OCI-LY3 (cell line): Measurements from ENCODE around the gene PARD3B.

Source experiments
- H2AFZ ChIP-seq: fragments of 200-600, 300-600 bp; shearing (Covaris generic); 2 replicates; pipeline ENCODE4 v1.6.0; 2014; ENCODE audit warnings: antibody characterized with exemption, low read depth, low read length
- H3K27ac ChIP-seq: fragments of 200-600, 300-600 bp; sonication (generic); 2 replicates; pipeline ENCODE4 v1.5.1; 2014; ENCODE audit warnings: mild to moderate bottlenecking, low read length, moderate library complexity, mixed read lengths
- H3K27me3 ChIP-seq: fragments of 200-600, 300-600 bp; sonication (generic); 2 replicates; pipeline ENCODE4 v1.6.1; 2014; ENCODE audit warnings: low read depth, low read length, mixed read lengths
- H3K36me3 ChIP-seq: fragments of 200-600, 300-600 bp; sonication (generic); replicated peaks from 2 replicates; pipeline ENCODE3; 2014; ENCODE audit warnings: low read depth, low read length, mixed read lengths
- H3K4me1 ChIP-seq: fragments of 300-600, 200-600 bp; sonication (generic); 2 replicates; pipeline ENCODE4 v1.6.1; 2014; ENCODE audit warnings: low read length, mixed read lengths
- H3K4me2 ChIP-seq: fragments of 200-600, 300-600 bp; sonication (generic); 2 replicates; pipeline ENCODE4 v1.6.1; 2014; ENCODE audit warnings: low read length, mixed read lengths
- H3K4me3 ChIP-seq: fragments of 300-600, 200-600 bp; sonication (generic); 2 replicates; pipeline ENCODE4 v1.5.1; 2014; ENCODE audit warnings: antibody characterized with exemption, mild to moderate bottlenecking, low read length, moderate library complexity
- H3K79me2 ChIP-seq: fragments of 300-600, 200-600 bp; shearing (Covaris generic); 2 replicates; pipeline ENCODE4 v1.6.1; 2014; ENCODE audit warnings: mild to moderate bottlenecking, low read length, mixed read lengths
- H3K9ac ChIP-seq: fragments of 300-600, 200-600 bp; shearing (Covaris generic); 2 replicates; pipeline ENCODE4 v1.6.0; 2014; ENCODE audit warnings: mild to moderate bottlenecking, low read length, moderate library complexity
- H3K9me3 ChIP-seq: fragments of 200-600, 300-600 bp; shearing (Covaris generic); 2 replicates; pipeline ENCODE4 v1.6.1; 2014; ENCODE audit warnings: low read length, mixed read lengths; ENCODE audit not compliant: insufficient read depth
- H4K20me1 ChIP-seq: fragments of 200-600, 300-600 bp; sonication (generic); 2 replicates; pipeline ENCODE4 v1.6.1; 2016; ENCODE audit warnings: low read length, mixed read lengths; ENCODE audit not compliant: insufficient read depth
- EZH2phosphoT487 ChIP-seq: fragments of 200-600 bp; shearing (Covaris generic); IDR thresholded peaks from 2 replicates; pipeline ENCODE4 v1.6.1; 2018; ENCODE audit warnings: antibody characterized with exemption, mixed run types, low read depth
- TF ChIP-seq, protein P1 (sequence below): fragments of 200-600, 300-600 bp; sonication (generic); IDR thresholded peaks from 2 replicates; pipeline ENCODE4 v1.5.1; 2014; ENCODE audit warnings: antibody characterized with exemption, low read length, low read depth

The PARD3B gene

DNA sequence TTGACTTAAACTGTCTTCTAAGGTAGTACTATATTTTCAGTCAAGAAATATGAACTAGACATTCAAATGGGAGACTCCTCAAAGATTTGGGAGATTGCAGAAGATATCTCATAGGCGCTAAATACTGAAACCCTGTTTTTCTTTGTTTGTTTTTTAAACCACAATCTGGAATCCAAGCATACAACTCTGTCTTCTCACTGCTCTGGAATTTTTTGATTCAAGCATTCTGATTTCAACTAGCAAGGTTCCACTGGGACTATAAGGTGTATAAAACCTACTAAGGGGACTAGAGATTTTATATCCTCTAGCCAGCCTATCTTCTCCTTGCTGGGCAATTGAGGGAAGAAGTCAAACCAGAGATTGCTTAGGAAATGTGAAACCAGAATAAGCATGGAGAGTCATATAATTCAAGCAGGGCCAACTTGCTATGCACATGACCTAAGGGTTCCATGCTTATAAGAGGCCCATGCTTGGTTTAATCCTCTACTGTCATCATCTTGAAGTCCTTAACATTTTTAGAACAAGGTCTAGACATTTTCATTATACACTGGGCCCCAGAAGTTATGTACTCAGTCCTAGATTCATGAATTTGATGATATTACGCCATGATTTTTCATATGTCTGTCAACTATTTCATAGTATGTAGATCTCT, 405.5 kb downstream of the PARD3B start:
- Histone ChIP-seq H3K9me3 (no peaks in the 10 kb centered on the region), H2AFZ (no peak overlapping the region), H4K20me1 (no peaks in the 10 kb centered on the region), H3K79me2 (no peaks in the 10 kb centered on the region), H3K4me3 (no peak overlapping the region), H3K36me3 (no peaks in the 10 kb centered on the region), H3K27ac (no peak overlapping the region), H3K27me3 (no peaks in the 10 kb centered on the region), H3K9ac (no peak overlapping the region), H3K4me1 (no peaks in the 10 kb centered on the region), H3K4me2 (no peak overlapping the region)
- no peak for TF ChIP-seq EZH2phosphoT487
- TF ChIP-seq, protein P1, sequence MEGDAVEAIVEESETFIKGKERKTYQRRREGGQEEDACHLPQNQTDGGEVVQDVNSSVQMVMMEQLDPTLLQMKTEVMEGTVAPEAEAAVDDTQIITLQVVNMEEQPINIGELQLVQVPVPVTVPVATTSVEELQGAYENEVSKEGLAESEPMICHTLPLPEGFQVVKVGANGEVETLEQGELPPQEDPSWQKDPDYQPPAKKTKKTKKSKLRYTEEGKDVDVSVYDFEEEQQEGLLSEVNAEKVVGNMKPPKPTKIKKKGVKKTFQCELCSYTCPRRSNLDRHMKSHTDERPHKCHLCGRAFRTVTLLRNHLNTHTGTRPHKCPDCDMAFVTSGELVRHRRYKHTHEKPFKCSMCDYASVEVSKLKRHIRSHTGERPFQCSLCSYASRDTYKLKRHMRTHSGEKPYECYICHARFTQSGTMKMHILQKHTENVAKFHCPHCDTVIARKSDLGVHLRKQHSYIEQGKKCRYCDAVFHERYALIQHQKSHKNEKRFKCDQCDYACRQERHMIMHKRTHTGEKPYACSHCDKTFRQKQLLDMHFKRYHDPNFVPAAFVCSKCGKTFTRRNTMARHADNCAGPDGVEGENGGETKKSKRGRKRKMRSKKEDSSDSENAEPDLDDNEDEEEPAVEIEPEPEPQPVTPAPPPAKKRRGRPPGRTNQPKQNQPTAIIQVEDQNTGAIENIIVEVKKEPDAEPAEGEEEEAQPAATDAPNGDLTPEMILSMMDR = no peak

DNA sequence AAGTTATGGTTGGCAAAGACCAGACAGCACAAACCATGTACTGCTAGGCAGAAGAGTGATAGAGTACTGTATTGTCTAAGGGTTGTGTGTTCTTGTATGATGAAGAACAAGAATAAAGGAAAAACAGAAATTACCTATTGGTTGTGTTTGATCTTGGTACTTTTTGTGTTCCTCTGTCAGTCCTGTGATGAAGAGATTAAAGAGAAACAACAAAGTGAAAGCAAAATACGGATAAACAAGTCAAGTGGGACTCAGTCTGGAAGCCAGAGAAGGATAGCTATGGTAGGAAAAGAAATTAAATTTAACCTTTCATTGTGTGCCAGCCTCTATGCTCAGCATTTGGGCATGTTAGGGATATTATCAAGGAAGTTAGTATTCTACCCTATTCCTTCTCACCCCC, 413.1 kb downstream of the PARD3B start:
- H2AFZ ChIP-seq = no peak overlapping the region
- H3K36me3 ChIP-seq = no peaks in the 10 kb centered on the region
- TF ChIP-seq EZH2phosphoT487 = no peak
- TF ChIP-seq, protein P1 = no peak
- H3K79me2 ChIP-seq = no peaks in the 10 kb centered on the region
- no peak overlapping the region for H3K4me2 ChIP-seq
- no peaks in the 10 kb centered on the region for H4K20me1 ChIP-seq
- no peak overlapping the region for H3K27ac ChIP-seq
- no peak overlapping the region for H3K9ac ChIP-seq
- no peak overlapping the region for H3K4me3 ChIP-seq
- H3K9me3 ChIP-seq = no peaks in the 10 kb centered on the region
- peaks cover 9% of the 10 kb centered on the region for H3K4me1 ChIP-seq
- H3K27me3 ChIP-seq = 0 out of 2 replicates have a peak, but pooled peaks cover 3% of the 10 kb centered on the region

DNA sequence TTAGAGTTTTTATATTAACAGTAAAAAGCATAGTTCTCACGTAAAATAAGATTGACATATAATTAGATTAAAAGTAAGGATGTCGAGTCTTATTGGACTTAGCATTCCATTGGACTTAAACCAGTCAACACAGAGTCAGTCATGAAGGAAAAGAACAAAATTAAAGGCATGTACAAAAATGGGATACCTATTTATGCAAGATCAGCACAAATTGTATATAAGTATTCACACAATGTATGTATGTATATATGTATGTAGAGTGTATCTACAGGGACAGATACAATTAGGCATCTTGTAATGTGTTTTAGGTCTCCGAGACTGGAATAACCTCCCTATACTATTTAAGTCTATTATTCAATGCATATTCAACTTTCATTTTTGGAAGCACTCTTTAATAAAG, 419.1 kb downstream of the PARD3B start:
- H3K79me2 ChIP-seq = no peaks in the 10 kb centered on the region
- no peaks in the 10 kb centered on the region for H3K4me1 ChIP-seq
- 0 out of 2 replicates have a peak, but pooled peaks cover 3% of the 10 kb centered on the region for H3K27me3 ChIP-seq
- no peaks in the 10 kb centered on the region for H3K9me3 ChIP-seq
- no peak overlapping the region for H2AFZ ChIP-seq
- H3K4me3 ChIP-seq = no peak overlapping the region
- no peak overlapping the region for H3K9ac ChIP-seq
- H4K20me1 ChIP-seq = no peaks in the 10 kb centered on the region
- no peak overlapping the region for H3K4me2 ChIP-seq
- no peaks in the 10 kb centered on the region for H3K36me3 ChIP-seq
- H3K27ac ChIP-seq = no peak overlapping the region
- TF ChIP-seq, protein P1 = no peak

DNA sequence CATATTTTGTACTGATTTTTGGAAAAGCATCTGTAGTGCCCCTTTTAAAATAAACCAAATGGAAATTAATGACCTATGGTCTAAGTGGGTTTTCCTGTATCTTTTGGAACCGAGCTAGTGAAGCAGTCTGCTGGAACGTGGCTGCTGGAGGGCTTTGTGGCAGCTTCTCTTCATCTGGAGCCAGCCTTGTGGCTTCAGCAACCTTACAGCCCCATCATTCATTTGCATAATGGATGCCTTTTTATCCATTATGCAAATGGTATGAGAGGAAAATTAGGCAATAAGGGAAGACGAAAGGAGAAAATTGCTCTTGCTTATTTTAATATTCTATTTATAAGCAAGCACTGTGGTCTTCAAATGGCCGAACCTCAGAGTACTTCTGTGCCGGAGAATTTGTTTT, 421.0 kb downstream of the PARD3B start:
- no peak overlapping the region for H3K4me2 ChIP-seq
- no peaks in the 10 kb centered on the region for H3K9me3 ChIP-seq
- no peak overlapping the region for H2AFZ ChIP-seq
- no peak overlapping the region for H3K27ac ChIP-seq
- H3K36me3 ChIP-seq = no peaks in the 10 kb centered on the region
- TF ChIP-seq, protein P1 = no peak
- no peak for TF ChIP-seq EZH2phosphoT487
- H3K4me1 ChIP-seq = no peaks in the 10 kb centered on the region
- H3K9ac ChIP-seq = no peak overlapping the region
- H3K79me2 ChIP-seq = no peaks in the 10 kb centered on the region
- H4K20me1 ChIP-seq = no peaks in the 10 kb centered on the region
- 0 out of 2 replicates have a peak, but pooled peaks cover 3% of the 10 kb centered on the region for H3K27me3 ChIP-seq
- H3K4me3 ChIP-seq = no peak overlapping the region
